DOHH2 (cell line): Measurements from ENCODE around the gene TLE3.

Experiments
- EZH2phosphoT487 ChIP-seq: fragments of 200-600 bp; sonication (generic); IDR thresholded peaks from 2 replicates; pipeline ENCODE4 v1.6.1; 2017; ENCODE audit warnings: borderline replicate concordance, mild to moderate bottlenecking, antibody characterized with exemption, low read length, moderate library complexity, mixed read lengths
- TF ChIP-seq, protein P1 (sequence below): fragments of 200-600 bp; sonication (generic); IDR thresholded peaks from one replicate; pipeline ENCODE4 v1.5.1; 2014; ENCODE audit warnings: antibody characterized with exemption, mild to moderate bottlenecking, low read depth, low read length; ENCODE audit not compliant: poor library complexity, severe bottlenecking

DNA sequence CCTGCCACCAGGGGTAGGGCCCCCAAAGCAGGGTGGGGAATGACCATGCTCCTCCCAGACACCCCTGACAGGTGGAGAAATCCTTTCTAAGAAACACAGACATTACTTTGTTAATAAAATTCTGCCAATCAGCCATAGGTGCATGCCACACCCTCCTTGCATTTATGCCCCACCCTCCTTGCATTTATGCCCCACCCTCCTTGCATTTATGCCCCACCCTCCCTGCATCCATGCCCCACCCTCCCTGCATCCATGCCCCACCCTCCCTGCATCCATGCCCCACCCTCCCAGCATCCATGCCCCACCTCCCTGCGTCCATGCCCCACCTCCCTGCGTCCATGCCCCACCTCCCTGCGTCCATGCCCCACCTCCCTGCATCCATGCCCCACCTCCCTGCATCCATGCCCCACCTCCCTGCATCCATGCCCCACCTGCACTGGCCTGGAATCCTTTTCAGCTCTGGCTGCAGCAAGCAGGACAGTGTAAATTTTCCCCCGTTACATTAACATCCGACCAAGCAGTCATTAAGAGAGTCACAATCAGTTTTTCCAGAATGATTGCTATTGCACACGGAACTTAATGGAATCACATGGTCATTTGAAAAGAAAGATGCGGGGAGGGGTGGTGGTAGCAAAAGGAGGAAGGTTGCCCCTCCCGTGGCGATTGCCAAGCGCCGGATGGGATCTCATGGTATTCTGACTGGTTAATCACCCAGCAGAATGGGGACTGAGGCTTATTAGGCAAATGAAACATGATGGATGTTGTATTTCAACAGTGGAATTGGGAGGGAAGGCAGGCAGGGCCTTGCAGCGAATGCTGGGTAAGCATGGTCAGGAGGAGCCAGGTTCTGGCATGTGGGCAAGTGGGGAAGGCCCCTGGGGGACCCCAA is 91.2 kb downstream of the TLE3 start:
- TF ChIP-seq, protein P1, sequence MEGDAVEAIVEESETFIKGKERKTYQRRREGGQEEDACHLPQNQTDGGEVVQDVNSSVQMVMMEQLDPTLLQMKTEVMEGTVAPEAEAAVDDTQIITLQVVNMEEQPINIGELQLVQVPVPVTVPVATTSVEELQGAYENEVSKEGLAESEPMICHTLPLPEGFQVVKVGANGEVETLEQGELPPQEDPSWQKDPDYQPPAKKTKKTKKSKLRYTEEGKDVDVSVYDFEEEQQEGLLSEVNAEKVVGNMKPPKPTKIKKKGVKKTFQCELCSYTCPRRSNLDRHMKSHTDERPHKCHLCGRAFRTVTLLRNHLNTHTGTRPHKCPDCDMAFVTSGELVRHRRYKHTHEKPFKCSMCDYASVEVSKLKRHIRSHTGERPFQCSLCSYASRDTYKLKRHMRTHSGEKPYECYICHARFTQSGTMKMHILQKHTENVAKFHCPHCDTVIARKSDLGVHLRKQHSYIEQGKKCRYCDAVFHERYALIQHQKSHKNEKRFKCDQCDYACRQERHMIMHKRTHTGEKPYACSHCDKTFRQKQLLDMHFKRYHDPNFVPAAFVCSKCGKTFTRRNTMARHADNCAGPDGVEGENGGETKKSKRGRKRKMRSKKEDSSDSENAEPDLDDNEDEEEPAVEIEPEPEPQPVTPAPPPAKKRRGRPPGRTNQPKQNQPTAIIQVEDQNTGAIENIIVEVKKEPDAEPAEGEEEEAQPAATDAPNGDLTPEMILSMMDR: no peak
- no peak for TF ChIP-seq EZH2phosphoT487
